DOHH2 (cell line): ENCODE data around the gene SLC25A42.

ENCODE experiments used
- H3F3A ChIP-seq: fragments of 200-600 bp; sonication (generic), shearing (Covaris generic); 2 replicates; pipeline ENCODE4 v1.6.0; 2016; ENCODE audit warnings: antibody characterized with exemption, mild to moderate bottlenecking; ENCODE audit not compliant: control insufficient read depth, insufficient read depth
- H3K27ac ChIP-seq: fragments of 200-600 bp; sonication (generic); 2 replicates; pipeline ENCODE4 v1.5.1; 2014; ENCODE audit warnings: low read depth, mild to moderate bottlenecking, low read length, moderate library complexity
- H3K27me3 ChIP-seq: fragments of 200-600 bp; sonication (generic); 2 replicates; pipeline ENCODE4 v1.6.1; 2014; ENCODE audit warnings: mild to moderate bottlenecking, low read length, mixed read lengths; ENCODE audit not compliant: control insufficient read depth
- H3K36me3 ChIP-seq: fragments of 200-600 bp; sonication (generic); 2 replicates; pipeline ENCODE4 v1.6.1; 2014; ENCODE audit warnings: mild to moderate bottlenecking, low read length, moderate library complexity, mixed read lengths; ENCODE audit not compliant: control insufficient read depth
- H3K4me1 ChIP-seq: fragments of 200-600 bp; sonication (generic); 2 replicates; pipeline ENCODE4 v1.6.1; 2014; ENCODE audit warnings: mild to moderate bottlenecking, low read length, mixed read lengths; ENCODE audit not compliant: control insufficient read depth
- H3K4me2 ChIP-seq: fragments of 200-600 bp; sonication (generic); 2 replicates; pipeline ENCODE4 v1.6.0; 2014; ENCODE audit warnings: mild to moderate bottlenecking, low read length, moderate library complexity
- H3K4me3 ChIP-seq: fragments of 200-600 bp; sonication (generic); 2 replicates; pipeline ENCODE4 v1.5.1; 2014; ENCODE audit warnings: mild to moderate bottlenecking, low read length, mixed read lengths
- H3K79me2 ChIP-seq: fragments of 200-600 bp; sonication (generic); 2 replicates; pipeline ENCODE4 v1.6.1; 2014; ENCODE audit warnings: mild to moderate bottlenecking, low read length, mixed read lengths; ENCODE audit not compliant: control insufficient read depth
- H3K9me2 ChIP-seq: fragments of 200-600 bp; sonication (generic); replicated peaks from 2 replicates; pipeline ENCODE4 v1.6.1; 2014; ENCODE audit warnings: mild to moderate bottlenecking, low read length, mixed read lengths; ENCODE audit not compliant: control insufficient read depth
- H3K9me3 ChIP-seq: fragments of 200-600 bp; sonication (generic); 2 replicates; pipeline ENCODE4 v1.6.1; 2014; ENCODE audit warnings: antibody characterized with exemption, low read length, mixed read lengths; ENCODE audit not compliant: control insufficient read depth, insufficient read depth
- H4K20me1 ChIP-seq: fragments of 200-600 bp; sonication (generic); 2 replicates; pipeline ENCODE4 v1.6.0; 2014; ENCODE audit warnings: low read depth, mild to moderate bottlenecking, antibody characterized with exemption, low read length, moderate library complexity; ENCODE audit not compliant: control insufficient read depth, insufficient read depth
- CTCF ChIP-seq: fragments of 200-600 bp; sonication (generic); IDR thresholded peaks from one replicate; pipeline ENCODE4 v1.5.1; 2014; ENCODE audit warnings: antibody characterized with exemption, mild to moderate bottlenecking, low read depth, low read length; ENCODE audit not compliant: poor library complexity, severe bottlenecking
- EZH2phosphoT487 ChIP-seq: fragments of 200-600 bp; sonication (generic); IDR thresholded peaks from 2 replicates; pipeline ENCODE4 v1.6.1; 2017; ENCODE audit warnings: borderline replicate concordance, mild to moderate bottlenecking, antibody characterized with exemption, low read length, moderate library complexity, mixed read lengths

SLC25A42 gene

GRCh38 chr19:19039901-19040300 is 23.9 kb upstream of the SLC25A42 start:
- Histone ChIP-seq H3K27ac (peak overlapping the region; percentile 76), H3K4me1 (peaks cover 35% of the 10 kb centered on the region), H3K27me3 (no peaks in the 10 kb centered on the region), H3F3A (peaks cover 8% of the 10 kb centered on the region), H3K36me3 (peaks cover 81% of the 10 kb centered on the region), H3K9me2 (no peaks in the 10 kb centered on the region), H3K4me3 (peak overlapping the region; percentile 32), H4K20me1 (no peaks in the 10 kb centered on the region; the same call in 1 of the 2 replicates), H3K79me2 (peaks cover 85% of the 10 kb centered on the region), H3K9me3 (no peaks in the 10 kb centered on the region), H3K4me2 (peak overlapping the region; percentile 58)
- TF ChIP-seq CTCF: no peak
- TF ChIP-seq EZH2phosphoT487: no peak

GRCh38 chr19:19040417-19040816 is 23.4 kb upstream of the SLC25A42 start:
- Histone ChIP-seq H3K27ac (peak overlapping the region; percentile 76), H3K4me3 (peak overlapping the region; percentile 32), H3K9me2 (no peaks in the 10 kb centered on the region), H3K27me3 (no peaks in the 10 kb centered on the region), H3K36me3 (peaks cover 80% of the 10 kb centered on the region), H3K4me1 (peaks cover 30% of the 10 kb centered on the region), H3K9me3 (no peaks in the 10 kb centered on the region), H4K20me1 (no peaks in the 10 kb centered on the region; the same call in 1 of the 2 replicates), H3K4me2 (peak overlapping the region; percentile 58), H3F3A (peaks cover 8% of the 10 kb centered on the region), H3K79me2 (peaks cover 80% of the 10 kb centered on the region)
- no peak for TF ChIP-seq CTCF
- no peak for TF ChIP-seq EZH2phosphoT487

DNA sequence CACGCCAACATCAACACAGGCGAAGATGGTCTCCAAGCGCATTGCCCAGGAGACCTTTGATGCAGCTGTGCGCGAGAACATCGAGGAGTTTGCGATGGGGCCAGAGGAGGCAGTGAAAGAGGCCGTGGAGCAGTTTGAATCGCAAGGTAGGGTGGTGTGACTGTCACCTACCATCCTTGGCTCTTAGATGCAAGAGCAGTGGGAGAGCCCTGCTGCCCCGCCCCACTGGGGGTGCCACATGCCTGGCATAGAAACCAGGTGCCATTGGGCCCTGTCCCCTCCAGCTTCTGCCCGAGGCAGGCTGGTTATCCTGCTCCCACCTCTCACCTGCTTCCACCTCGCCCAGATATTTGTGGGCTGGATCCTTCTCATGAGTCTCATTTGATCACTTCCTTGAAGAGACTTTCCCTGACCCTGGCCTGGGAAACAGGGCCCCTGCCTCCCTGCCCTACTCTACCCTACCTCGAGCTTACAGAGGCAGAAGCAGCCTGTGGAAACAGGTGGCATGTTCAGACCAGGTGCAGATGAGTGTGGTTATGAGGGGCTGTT is 21.0 kb upstream of the SLC25A42 start:
- H3K4me2 ChIP-seq: no peak overlapping the region
- no peak overlapping the region for H3K27ac ChIP-seq
- no peaks in the 10 kb centered on the region for H3K27me3 ChIP-seq
- H3K79me2 ChIP-seq: peaks cover 56% of the 10 kb centered on the region
- peaks cover 65% of the 10 kb centered on the region for H3K36me3 ChIP-seq
- peaks cover 11% of the 10 kb centered on the region for H3F3A ChIP-seq
- no peaks in the 10 kb centered on the region for H3K9me2 ChIP-seq
- H3K4me1 ChIP-seq: peaks cover 25% of the 10 kb centered on the region
- H3K4me3 ChIP-seq: no peak overlapping the region
- H4K20me1 ChIP-seq: no peaks in the 10 kb centered on the region; the same call in 1 of the 2 replicates
- no peaks in the 10 kb centered on the region for H3K9me3 ChIP-seq
- no peak for TF ChIP-seq CTCF
- no peak for TF ChIP-seq EZH2phosphoT487
